ENCODE data around the gene FMN1. TPM values are rescaled to one million over a fixed set of nuclear protein-coding genes. Genes with fewer than 3 reads are reported as not detected.

The FMN1 gene
- total RNA-seq, 1 experiment from 2014 or later: 1.2 TPM

GRCh38 chr15:33204926-33205325 is 10.4 kb upstream of the FMN1 start:
- no peak for TF ChIP-seq CTCF (IDR thresholded peaks at IDR 0.05; ENCODE audit: unreplicated experiment)
- Mint-ChIP-seq H3K4me3 (ENCODE audit: unreplicated experiment) (no peak overlapping the region), H3K27me3 (ENCODE audit: insufficient read depth, unreplicated experiment) (no peaks in the 10 kb centered on the region), H3K9me3 (ENCODE audit: unreplicated experiment) (no peaks in the 10 kb centered on the region), H3K36me3 (ENCODE audit: insufficient read depth, unreplicated experiment) (no peaks in the 10 kb centered on the region), H3K27ac (ENCODE audit: low read depth, unreplicated experiment) (no peak overlapping the region), H3K4me1 (ENCODE audit: insufficient read depth, unreplicated experiment) (peaks cover 20% of the 10 kb centered on the region)
- DNase-seq (ENCODE audit: unreplicated experiment): no peak
- BruUV-seq (replicated peaks): no TSS peak
- ChIA-PET CTCF (interaction anchor here (1.3 kb wide), 1 partner anchor 11 kb away, joined by 3 read pairs; no protein-coding TSS in a partner anchor), POLR2A (interaction anchor here (1.1 kb wide), 1 partner anchor 10 kb away, joined by 3 read pairs; the partner anchor contains the start of gene FMN1)
- intact Hi-C loops (cut with micrococcal nuclease): loop anchor here (5.0 kb wide), 1 partner anchor 73 kb away; no protein-coding TSS in a partner anchor

DNA sequence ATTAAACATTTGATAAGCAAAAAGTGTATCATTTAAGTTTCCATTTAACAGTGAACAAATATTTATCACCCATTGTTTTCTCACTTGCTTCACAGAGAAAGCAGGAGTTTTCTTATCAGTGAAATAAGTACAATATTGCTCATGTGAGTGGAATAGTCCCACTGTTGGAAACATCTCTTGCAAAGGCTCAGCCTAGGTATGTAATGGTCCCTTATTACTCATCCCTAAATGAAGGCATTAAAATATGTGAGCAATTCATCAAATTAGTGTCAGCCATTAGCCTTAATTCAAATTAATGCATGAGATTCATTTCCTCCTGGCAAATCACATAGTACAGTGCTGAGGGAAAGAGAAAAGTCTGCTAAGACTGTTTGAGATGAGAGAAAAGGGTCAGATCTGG is 9.6 kb upstream of the FMN1 start:
- DNase-seq (ENCODE audit: unreplicated experiment): no peak
- Mint-ChIP-seq H3K4me1 (ENCODE audit: insufficient read depth, unreplicated experiment) (peaks cover 20% of the 10 kb centered on the region), H3K27ac (ENCODE audit: low read depth, unreplicated experiment) (no peak overlapping the region), H3K4me3 (ENCODE audit: unreplicated experiment) (no peak overlapping the region), H3K36me3 (ENCODE audit: insufficient read depth, unreplicated experiment) (no peaks in the 10 kb centered on the region), H3K9me3 (ENCODE audit: unreplicated experiment) (no peaks in the 10 kb centered on the region), H3K27me3 (ENCODE audit: insufficient read depth, unreplicated experiment) (no peaks in the 10 kb centered on the region)
- no peak for TF ChIP-seq CTCF (IDR thresholded peaks at IDR 0.05; ENCODE audit: unreplicated experiment)
- intact Hi-C loops (cut with micrococcal nuclease): loop anchor here (5.0 kb wide), 1 partner anchor 72 kb away; no protein-coding TSS in a partner anchor
- CTCF ChIA-PET: interaction anchor here (0.5 kb wide), 1 partner anchor 32 kb away, joined by 3 read pairs; no protein-coding TSS in a partner anchor
- POLR2A ChIA-PET: no interaction called here
- no TSS peak for BruUV-seq (replicated peaks)

DNA sequence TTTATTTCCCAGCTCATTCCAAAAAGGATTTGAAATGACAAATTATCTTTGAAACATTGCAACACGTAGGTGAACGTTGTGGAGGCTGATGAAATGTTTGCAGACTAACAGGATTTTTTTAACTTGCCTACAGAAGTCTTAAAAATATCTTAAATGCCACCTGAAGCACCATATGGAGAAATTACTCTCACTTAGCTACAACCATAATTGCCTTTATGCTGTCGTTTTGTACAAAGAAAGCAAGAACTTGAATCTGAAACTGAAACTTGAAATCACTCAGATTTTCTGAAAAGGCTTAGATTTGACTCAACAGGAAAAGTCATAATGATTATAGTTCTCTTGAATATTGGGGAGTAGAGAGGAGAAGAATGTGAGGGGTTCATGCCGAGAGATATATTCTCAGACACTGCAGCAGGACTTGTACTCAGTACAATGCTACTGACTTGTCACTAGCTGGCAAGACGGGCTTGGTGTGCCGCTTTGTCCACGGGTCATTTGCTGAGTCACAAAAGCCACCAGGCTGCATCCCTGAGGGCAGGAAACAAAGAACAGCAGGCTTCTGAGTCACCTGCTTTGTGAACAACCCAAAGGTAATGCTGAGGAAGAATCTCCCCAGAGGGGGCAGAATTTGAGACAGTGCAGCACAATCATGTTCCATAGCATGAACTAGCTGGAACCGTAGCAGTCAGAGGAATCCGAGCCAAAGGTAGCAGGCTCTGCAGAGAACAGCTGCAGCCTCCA is 7.1 kb upstream of the FMN1 start:
- CTCF ChIA-PET: interaction anchor here (0.5 to 3.1 kb wide), 14 partner anchors 13 to 313 kb away, joined by 3 to 21 read pairs (median 3); no protein-coding TSS in a partner anchor
- H3K9me3 Mint-ChIP-seq (ENCODE audit: unreplicated experiment): no peaks in the 10 kb centered on the region
- peaks cover 20% of the 10 kb centered on the region for H3K4me1 Mint-ChIP-seq (ENCODE audit: insufficient read depth, unreplicated experiment)
- peak overlapping the region; percentile 71 for H3K4me3 Mint-ChIP-seq (ENCODE audit: unreplicated experiment)
- no peaks in the 10 kb centered on the region for H3K36me3 Mint-ChIP-seq (ENCODE audit: insufficient read depth, unreplicated experiment)
- DNase-seq (ENCODE audit: unreplicated experiment): peak; percentile 84
- H3K27ac Mint-ChIP-seq (ENCODE audit: low read depth, unreplicated experiment): peak overlapping the region; percentile 47
- peak; percentile 36 for TF ChIP-seq CTCF (IDR thresholded peaks at IDR 0.05; ENCODE audit: unreplicated experiment)
- BruUV-seq (replicated peaks): no TSS peak
- POLR2A ChIA-PET: interaction anchor here (0.8 to 2.1 kb wide), 4 partner anchors 16 to 56 kb away, joined by 3 to 16 read pairs (median 7); no protein-coding TSS in a partner anchor
- intact Hi-C loops (cut with micrococcal nuclease): loop anchor here (5.0 kb wide), 1 partner anchor 69 kb away; no protein-coding TSS in a partner anchor
- H3K27me3 Mint-ChIP-seq (ENCODE audit: insufficient read depth, unreplicated experiment): no peaks in the 10 kb centered on the region

DNA sequence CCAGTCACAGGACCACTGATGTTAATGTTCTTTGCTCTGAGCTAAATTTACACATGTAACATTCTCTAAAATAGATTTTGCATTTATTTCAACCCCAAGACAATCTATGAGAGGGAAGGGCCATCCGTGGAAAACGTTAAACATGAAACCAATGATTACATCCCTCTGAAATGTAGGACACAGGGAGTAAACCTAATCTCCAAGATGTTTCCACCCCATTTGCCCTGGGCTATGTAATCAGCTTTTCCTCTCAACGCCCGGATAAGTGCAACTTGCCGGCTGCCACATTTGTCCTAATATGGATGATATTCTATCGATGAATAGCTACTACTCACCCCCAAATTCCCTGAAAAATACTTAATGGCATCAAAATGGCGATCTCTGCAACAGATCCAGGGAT is 6.4 kb upstream of the FMN1 start:
- no peak for TF ChIP-seq CTCF (IDR thresholded peaks at IDR 0.05; ENCODE audit: unreplicated experiment)
- H3K4me1 Mint-ChIP-seq (ENCODE audit: insufficient read depth, unreplicated experiment): peaks cover 20% of the 10 kb centered on the region
- H3K9me3 Mint-ChIP-seq (ENCODE audit: unreplicated experiment): no peaks in the 10 kb centered on the region
- no peaks in the 10 kb centered on the region for H3K36me3 Mint-ChIP-seq (ENCODE audit: insufficient read depth, unreplicated experiment)
- no peaks in the 10 kb centered on the region for H3K27me3 Mint-ChIP-seq (ENCODE audit: insufficient read depth, unreplicated experiment)
- intact Hi-C loops (cut with micrococcal nuclease): loop anchor here (5.0 kb wide), 1 partner anchor 69 kb away; no protein-coding TSS in a partner anchor
- no peak overlapping the region for H3K27ac Mint-ChIP-seq (ENCODE audit: low read depth, unreplicated experiment)
- H3K4me3 Mint-ChIP-seq (ENCODE audit: unreplicated experiment): peak overlapping the region; percentile 71
- POLR2A ChIA-PET: interaction anchor here (1.4 to 2.1 kb wide), 3 partner anchors 23 to 56 kb away, joined by 3 to 16 read pairs (median 10); no protein-coding TSS in a partner anchor
- BruUV-seq (replicated peaks): no TSS peak
- DNase-seq (ENCODE audit: unreplicated experiment): no peak
- CTCF ChIA-PET: interaction anchor here (0.6 to 3.1 kb wide), 11 partner anchors 14 to 454 kb away, joined by 3 to 21 read pairs (median 3); no protein-coding TSS in a partner anchor

Data from MCF 10A (cell line).